ENCODE results near the gene MAPKAP1.

DNA sequence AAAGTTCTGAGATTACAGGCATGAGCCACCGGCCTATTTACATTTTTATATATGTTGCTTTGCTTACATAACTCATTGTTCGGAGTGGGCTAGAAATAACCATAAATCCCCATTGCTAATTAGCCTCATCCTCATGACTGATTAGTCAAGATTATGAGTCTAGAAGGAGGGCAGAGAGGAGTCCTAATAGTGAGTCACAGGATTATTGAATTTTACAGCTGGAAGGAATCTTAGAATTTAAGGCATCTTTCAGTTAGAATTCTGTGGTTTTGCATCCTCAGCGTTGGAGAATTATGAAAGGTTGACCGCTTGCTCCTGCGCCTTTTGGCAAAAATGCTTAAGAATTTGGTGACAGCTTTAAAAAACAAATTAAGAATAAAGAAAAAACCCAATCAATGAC lies 37.6 kb upstream of the MAPKAP1 start:
- TF ChIP-seq TAF1 (IDR thresholded peaks at IDR 0.05; ENCODE audit: borderline replicate concordance, low read depth, low read length) (no peak), POLR2AphosphoS5 (IDR thresholded peaks at IDR 0.05; ENCODE audit: low read depth, low read length) (no peak), POLR2A (IDR thresholded peaks at IDR 0.05; ENCODE audit: low read depth, low read length) (no peak)
